GM21423 (cell line): ENCODE data around the gene CLPX.
"Not testable (repeated sequence)": the region's sequence is repeated elsewhere in the genome, so short reads cannot be mapped to it uniquely, and the experiment has no call there.

Experiments
- ATAC-seq: cut with Tn5 transposase; IDR thresholded peaks from one replicate; pipeline ENCODE4 v1.9.1; 2021; ENCODE audit warnings: mild to moderate bottlenecking, moderate library complexity; ENCODE audit not compliant: unreplicated experiment

The CLPX gene

GRCh38 chr15:65175511-65175910 is 9.6 kb downstream of the CLPX start:
- ATAC-seq: no peak

GRCh38 chr15:65174509-65174908 is 10.6 kb downstream of the CLPX start:
- ATAC-seq: no peak

- no peak for ATAC-seq
These were observed 12.6 kb downstream of the CLPX start for GRCh38 chr15:65172531-65172930.

GRCh38 chr15:65171428-65171827 is 13.7 kb downstream of the CLPX start:
- no peak for ATAC-seq

DNA sequence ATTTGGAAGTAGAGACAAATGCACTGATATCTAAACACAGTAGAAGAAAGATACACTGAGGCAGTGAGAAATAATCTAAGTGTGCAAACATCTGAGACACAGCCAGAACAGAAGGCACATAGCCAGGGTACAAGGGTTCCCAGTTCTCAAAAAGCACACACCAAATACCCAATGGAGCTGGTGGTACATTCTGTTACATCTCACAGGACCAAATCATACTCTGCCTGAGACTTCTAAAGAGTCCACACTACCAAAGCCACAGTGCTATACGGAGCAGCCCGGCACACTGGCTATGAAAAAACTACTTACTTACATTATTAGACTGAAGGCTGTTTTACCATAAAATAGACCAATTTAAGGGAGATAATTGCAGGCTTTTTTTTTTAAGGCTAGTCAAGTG is 19.3 kb downstream of the CLPX start:
- no peak for ATAC-seq

DNA sequence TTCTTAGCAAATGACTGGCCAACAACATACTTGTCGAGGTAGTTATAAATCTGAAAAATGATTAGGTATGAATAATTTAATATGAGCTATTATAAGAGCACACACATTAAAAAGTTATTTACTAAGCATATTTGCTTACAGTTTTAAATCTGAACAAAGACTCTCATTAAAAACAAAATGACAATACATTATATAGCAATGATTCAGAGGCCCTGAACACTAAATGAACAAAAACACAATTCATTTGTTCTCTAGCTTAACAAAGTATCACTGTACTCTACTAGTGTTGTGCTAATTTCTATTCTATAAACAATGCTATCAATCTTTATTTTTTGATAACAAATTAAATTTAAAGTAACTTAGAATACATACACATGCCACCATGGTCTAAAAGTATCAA is 21.0 kb downstream of the CLPX start:
- no peak for ATAC-seq

GRCh38 chr15:65163041-65163440 is 22.1 kb downstream of the CLPX start:
- ATAC-seq: no peak

DNA sequence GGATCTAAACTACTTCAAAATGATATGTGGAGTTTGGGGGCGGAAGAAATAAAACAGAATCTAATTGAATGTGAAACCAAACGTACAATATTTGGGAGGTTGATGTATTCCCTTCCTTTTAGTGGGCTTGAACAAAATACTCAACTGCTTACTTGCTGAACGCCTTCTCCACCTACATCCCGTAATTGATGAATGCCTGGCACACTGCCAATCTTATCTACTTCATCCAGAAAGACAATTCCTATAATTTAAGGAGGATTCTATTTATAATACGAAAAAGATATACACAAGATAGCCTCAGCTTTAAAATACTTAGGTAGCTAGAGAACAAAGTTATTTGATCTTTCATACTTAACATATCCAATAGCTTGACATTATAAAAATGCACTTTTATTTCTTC is 28.4 kb downstream of the CLPX start:
- no peak for ATAC-seq

GRCh38 chr15:65154720-65155119 is 30.4 kb downstream of the CLPX start:
- no peak for ATAC-seq

DNA sequence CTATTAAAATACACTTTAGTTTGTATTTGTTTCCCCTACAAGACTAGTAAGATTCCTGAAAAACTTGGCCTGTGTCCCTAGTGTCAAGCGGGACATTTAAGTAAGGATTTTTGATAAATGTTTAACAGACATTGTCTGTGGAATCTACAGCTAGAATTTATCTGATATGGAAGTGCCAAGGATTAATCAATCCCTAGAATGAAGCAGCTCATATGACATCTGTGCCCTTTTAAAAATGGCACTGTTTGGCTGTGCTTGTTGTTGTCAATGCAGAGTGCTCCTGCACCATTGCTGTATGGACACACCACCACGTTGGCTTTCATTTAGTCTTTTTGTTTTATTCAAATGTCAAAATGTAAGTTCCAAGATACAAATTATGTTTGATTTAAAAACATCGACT is 37.2 kb downstream of the CLPX start:
- ATAC-seq: no peak

DNA sequence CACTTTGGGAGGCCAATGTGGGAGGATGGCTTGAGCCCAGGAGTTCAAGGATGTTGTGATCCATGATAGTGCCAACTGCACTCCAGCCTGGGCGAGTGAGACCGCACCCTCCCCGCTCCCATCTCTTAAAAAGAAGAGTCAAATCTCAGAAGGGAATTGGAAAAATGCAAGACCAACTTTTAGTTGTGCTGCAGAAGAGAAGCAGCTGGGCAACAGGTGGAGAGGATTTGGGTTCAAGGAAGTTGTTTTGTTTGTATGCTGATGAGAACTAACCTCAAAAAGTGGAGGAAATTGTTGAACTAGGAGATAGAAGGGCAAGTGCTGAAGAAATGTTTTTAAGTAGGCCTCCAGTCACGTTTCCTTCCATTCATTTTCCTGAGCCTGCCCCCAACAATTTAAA is 38.7 kb downstream of the CLPX start:
- ATAC-seq: no peak

GRCh38 chr15:65138631-65139030 is 46.5 kb downstream of the CLPX start:
- ATAC-seq: not testable (repeated sequence)

DNA sequence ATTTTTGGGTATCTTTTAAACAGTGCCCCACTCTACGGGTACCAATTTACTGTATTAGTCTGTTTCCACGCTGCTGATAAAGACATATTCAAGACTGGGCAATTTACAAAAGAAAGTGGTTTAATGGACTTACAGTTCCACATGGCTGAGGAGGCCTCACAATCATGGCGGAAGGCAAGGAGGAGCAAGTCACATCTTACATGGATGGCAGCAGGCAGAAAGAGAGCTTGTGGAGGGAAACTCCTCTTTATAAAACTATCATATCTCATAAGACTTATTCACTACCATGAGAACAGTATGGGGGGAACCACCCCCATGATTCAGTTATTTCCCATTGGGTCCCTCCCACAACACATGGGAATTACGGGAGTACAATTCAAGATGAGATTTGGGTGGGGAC is 47.2 kb downstream of the CLPX start:
- not testable (repeated sequence) for ATAC-seq

GRCh38 chr15:65137089-65137488 is 48.1 kb downstream of the CLPX start:
- ATAC-seq: not testable (repeated sequence)

- no peak for ATAC-seq
These were observed 50.6 kb downstream of the CLPX start for GRCh38 chr15:65134538-65134937.

DNA sequence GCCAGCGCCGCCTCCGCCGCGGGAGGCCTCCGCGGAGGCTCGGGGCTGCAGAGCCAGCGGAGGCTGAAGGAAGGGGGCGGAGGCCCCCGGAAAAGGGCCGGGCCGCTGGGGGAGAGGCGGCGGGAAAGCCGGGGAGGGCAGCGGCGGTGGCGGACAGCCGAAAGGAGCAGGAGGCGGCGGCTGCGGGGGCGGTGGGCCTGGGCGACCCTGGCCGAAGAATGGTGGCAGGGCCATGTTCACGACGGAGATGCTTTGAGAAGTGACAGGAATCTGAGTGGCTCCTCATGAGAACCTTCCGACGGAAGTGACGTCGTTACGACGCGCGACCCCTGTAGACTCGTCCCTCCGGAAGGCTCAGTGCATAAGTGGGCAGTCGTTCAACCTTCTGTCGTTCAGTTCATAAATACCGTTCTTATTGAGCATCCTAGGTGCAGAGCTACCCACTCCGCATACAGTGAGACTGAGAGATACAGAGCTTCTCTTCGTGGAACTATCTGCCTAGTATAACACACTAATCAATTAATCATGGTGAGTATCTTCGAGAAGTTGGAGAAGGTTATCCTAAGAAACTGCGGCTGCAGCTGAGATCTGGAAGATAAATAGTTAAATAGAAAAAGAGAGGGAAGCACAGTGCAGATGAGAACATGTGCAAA is 51.5 kb downstream of the CLPX start, which contains the start of gene PDCD7:
TSS of gene PDCD7 (minus strand) at position 261 of the 653 bp plus-strand sequence. CDS start at position 234, 27 bp downstream.
- peak; percentile 88 for ATAC-seq

GRCh38 chr15:65132878-65133547 is 52.1 kb downstream of the CLPX start:
- peak; percentile 27 for ATAC-seq

GRCh38 chr15:65130941-65131340 is 54.2 kb downstream of the CLPX start:
- ATAC-seq: no peak

GRCh38 chr15:65115542-65115941 is 69.6 kb downstream of the CLPX start:
- ATAC-seq: no peak

- ATAC-seq: no peak
These were observed 70.1 kb downstream of the CLPX start, which contains the start of gene UBAP1L for GRCh38 chr15:65115086-65115485. UBAP1L (minus strand) TSS chr15:65115200; CDS start chr15:65106215, 8,985 bp downstream.

DNA sequence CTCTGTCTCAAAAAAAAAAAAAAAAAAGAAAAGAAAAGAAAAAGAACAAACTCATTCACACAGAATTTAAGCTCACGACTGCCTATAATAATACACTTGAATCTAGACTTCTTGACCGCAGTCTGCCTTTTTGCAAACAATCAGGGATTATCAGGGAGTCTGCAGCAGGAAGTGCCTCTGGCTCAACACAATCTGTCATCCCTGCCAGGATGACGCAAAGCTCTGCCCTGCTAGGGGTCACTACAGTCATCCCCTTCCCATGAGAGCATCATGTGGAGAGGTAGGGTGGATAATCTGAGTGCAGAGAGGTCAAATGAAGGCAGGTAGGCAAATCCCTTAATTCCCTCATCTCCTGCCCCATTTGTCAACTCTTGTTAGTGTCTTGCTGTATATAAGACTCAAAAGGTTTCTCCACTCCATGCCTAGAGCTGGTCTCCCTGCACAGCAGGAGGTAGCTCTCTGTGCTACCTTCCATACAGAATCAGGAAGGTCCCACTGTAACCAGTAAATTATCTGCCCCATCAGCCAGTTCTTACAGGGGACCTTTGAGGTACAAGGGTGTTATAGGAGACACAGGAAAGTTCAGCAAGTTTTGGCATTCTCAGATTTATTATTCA is 74.4 kb downstream of the CLPX start:
- ATAC-seq: no peak

GRCh38 chr15:65106011-65106590 is 79.0 kb downstream of the CLPX start:
- no peak for ATAC-seq
